GM13976 (cell line): ENCODE data around the gene MMEL1.
A peak's percentile ranks its signal among the peaks of the same experiment; 100 is the strongest.

Experiments used
- DNase-seq: peaks from one replicate; pipeline ENCODE4 v3.0.0; 2012; ENCODE audit warnings: low spot score
- in situ Hi-C: fragments of 300-500 bp; cut with MboI; formaldehyde crosslinking; loops from one replicate; pipeline ENCODE4 v1.12.0; 2022; ENCODE audit warnings: low sequenced_read_pairs, mixed read lengths, inconsistent platforms; ENCODE audit not compliant: unreplicated experiment
- TF ChIP-seq, protein P1 (sequence below): IDR thresholded peaks from 2 replicates; pipeline ENCODE4 v1.5.1; 2012; ENCODE audit warnings: borderline replicate concordance, mild to moderate bottlenecking; ENCODE audit not compliant: insufficient read depth; ENCODE audit errors: extremely low read depth, missing control alignments, control extremely low read depth

The MMEL1 gene

DNA sequence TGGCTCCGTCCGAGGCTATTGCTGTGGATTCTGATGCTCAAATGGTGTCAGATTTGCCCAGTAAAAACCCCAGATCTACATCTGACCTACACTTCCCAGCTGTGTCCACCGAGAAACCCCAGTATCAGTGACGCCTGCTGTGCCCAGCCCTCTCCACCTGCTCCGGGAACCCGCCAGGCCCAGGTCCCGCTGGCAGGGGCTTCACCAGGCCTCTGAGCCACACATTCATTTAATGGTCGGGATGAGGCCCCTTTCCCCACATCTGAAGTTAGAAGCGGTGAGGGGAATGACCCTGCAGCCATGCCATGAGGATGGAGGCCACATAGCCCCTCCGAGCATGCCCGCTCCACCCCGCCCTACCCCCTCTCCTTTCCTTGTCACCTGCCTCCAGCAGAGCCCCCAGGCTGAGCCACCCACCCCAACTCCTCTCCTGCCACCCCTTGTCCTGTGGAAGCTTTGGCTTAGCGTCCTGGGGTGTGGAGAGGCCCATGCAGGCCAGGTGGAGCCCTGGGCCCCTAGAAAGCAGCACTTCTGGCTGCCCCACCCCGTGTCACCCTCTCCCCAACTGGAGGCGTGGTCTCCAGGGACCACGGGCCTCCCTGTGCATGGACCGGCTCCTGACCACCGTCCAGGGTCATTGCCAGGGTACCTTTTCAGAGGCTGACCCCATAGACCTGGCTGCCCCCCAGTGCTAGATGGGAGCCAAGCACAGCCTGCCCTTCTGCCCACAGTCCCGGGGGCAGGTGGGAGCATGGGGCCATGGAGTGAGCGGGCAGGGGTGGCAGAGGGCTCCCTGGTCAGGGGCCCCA lies 68.6 kb downstream of the MMEL1 start:
- in situ Hi-C loops: no loop called here
- TF ChIP-seq, protein P1, sequence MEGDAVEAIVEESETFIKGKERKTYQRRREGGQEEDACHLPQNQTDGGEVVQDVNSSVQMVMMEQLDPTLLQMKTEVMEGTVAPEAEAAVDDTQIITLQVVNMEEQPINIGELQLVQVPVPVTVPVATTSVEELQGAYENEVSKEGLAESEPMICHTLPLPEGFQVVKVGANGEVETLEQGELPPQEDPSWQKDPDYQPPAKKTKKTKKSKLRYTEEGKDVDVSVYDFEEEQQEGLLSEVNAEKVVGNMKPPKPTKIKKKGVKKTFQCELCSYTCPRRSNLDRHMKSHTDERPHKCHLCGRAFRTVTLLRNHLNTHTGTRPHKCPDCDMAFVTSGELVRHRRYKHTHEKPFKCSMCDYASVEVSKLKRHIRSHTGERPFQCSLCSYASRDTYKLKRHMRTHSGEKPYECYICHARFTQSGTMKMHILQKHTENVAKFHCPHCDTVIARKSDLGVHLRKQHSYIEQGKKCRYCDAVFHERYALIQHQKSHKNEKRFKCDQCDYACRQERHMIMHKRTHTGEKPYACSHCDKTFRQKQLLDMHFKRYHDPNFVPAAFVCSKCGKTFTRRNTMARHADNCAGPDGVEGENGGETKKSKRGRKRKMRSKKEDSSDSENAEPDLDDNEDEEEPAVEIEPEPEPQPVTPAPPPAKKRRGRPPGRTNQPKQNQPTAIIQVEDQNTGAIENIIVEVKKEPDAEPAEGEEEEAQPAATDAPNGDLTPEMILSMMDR: no peak
- DNase-seq: no peak

GRCh38 chr1:2563205-2563604 lies 69.6 kb downstream of the MMEL1 start:
- TF ChIP-seq, protein P1: no peak
- in situ Hi-C loops: no loop called here
- no peak for DNase-seq

DNA sequence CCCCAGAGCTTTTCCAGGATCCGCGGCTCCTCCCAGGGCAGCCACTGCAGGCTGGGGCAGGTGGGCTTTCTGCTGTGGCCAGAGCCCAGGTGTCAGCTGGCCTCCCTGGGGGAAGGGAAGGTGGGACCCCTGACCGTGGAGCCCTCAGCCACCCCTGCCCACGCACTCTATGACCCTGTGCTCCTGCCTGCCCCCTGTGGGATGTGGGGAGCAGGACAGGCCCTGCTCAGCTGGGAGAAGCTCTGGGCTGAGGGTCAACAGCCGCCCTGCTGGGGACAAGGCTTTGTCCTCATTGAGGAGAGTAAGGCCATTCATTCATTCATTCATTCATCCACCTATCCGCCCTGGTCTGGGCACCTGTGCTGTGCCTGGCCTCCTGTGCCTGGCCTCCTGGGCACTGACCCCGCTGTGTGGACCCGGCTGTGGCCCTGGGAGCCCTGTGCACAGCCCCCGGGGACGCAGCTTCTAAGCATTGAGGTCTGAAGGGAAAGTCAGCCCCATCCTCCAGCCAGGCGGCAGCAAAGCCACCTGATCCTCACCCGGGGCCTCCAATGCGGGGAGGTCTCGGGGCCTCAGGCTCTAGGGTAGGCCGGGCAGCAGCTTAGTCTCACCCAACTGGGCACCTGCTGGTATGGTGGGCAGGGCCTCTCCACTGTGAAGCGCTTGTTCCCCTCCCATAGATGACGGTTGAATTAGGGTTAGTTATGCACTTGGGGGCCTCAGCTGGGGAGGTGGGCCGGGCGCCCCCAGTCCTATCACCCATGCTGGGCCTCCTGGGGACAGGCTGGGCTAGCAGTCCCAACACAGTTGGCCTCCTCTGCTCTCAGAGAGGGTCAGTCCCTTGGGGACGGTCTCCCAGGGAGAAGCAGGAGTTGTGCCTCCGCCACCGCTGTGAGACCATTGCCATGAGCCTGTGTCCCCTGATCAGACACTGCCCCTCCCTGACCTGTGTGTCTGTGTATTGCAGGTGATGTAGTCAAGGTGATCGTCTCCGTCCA lies 70.6 kb downstream of the MMEL1 start:
- TF ChIP-seq, protein P1: peak; percentile 44
- no peak for DNase-seq
- in situ Hi-C loops: no loop called here

DNA sequence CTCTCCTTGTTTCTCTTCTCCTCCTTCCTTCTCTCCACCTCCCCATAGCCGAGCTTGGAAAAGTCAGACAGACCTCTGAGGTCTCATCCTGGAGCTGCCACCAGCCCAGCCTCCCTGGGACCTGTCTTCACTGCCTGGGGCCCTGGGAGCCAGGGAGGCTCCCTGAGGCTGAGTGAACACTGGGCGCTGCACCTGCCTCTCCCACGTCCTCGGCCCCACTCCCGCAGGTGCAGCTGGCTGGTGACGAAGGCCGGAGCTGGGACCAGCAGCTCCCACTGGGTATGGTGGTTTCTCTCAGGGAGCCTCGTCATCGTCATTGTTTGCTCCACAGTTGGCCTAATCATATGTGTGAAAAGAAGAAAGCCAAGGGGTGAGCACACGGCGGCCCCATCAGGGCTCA lies 71.4 kb downstream of the MMEL1 start:
- no peak for DNase-seq
- TF ChIP-seq, protein P1: no peak
- in situ Hi-C loops: no loop called here

- in situ Hi-C loops: no loop called here
- TF ChIP-seq, protein P1: no peak
- DNase-seq: no peak
Observed at GRCh38 chr1:2560299-2561073, 72.3 kb downstream of the MMEL1 start.
